Erythroblast (primary cell): ENCODE data around the gene SLC26A1.
A peak's percentile ranks its signal among the peaks of the same experiment; 100 is the strongest.

ENCODE experiments used
- DNase-seq, 2 experiments: peaks; one replicate each; lab custom pipeline; 2025; lab: John Stamatoyannopoulos, UW
- GATA1 ChIP-seq: IDR thresholded peaks from 2 replicates; pipeline ENCODE4 v1.6.1; 2011; ENCODE audit warnings: low read depth, mild to moderate bottlenecking, control low read depth, low read length, moderate library complexity
- POLR2A ChIP-seq: IDR thresholded peaks from 2 replicates; pipeline ENCODE4 v1.6.1; 2011; ENCODE audit warnings: mild to moderate bottlenecking, low read length

SLC26A1 gene

GRCh38 chr4:1033840-1034551, 40.8 kb upstream of the SLC26A1 start:
- TF ChIP-seq POLR2A: no peak
- TF ChIP-seq GATA1: no peak
- DNase-seq: no peak

GRCh38 chr4:1032861-1033260, 39.7 kb upstream of the SLC26A1 start:
- TF ChIP-seq GATA1 (no peak), POLR2A (no peak)
- no peak for DNase-seq

- TF ChIP-seq GATA1 (no peak), POLR2A (no peak)
- DNase-seq: no peak
These were observed 39.0 kb upstream of the SLC26A1 start for GRCh38 chr4:1031956-1032795.

- TF ChIP-seq GATA1: no peak
- no peak for TF ChIP-seq POLR2A
- no peak for DNase-seq
These were observed 38.1 kb upstream of the SLC26A1 start for GRCh38 chr4:1031346-1031745.

- no peak for DNase-seq
- TF ChIP-seq POLR2A (no peak), GATA1 (no peak)
These were observed 37.4 kb upstream of the SLC26A1 start for GRCh38 chr4:1030559-1030958.

GRCh38 chr4:1030031-1030430, 36.8 kb upstream of the SLC26A1 start:
- TF ChIP-seq POLR2A: no peak
- no peak for DNase-seq

GRCh38 chr4:1029529-1029928, 36.3 kb upstream of the SLC26A1 start:
- DNase-seq: no peak
- TF ChIP-seq POLR2A (peak; percentile 11), GATA1 (no peak)

GRCh38 chr4:1028574-1029220, 35.5 kb upstream of the SLC26A1 start:
- TF ChIP-seq POLR2A: no peak
- no peak for DNase-seq

- TF ChIP-seq POLR2A: no peak
- no peak for TF ChIP-seq GATA1
- no peak for DNase-seq
These were observed 34.7 kb upstream of the SLC26A1 start for GRCh38 chr4:1027915-1028238.

GRCh38 chr4:1027219-1027914, 34.2 kb upstream of the SLC26A1 start:
- no peak for DNase-seq
- TF ChIP-seq POLR2A (no peak), GATA1 (no peak)

GRCh38 chr4:1026115-1026514, 32.9 kb upstream of the SLC26A1 start:
- TF ChIP-seq GATA1: no peak
- TF ChIP-seq POLR2A: no peak
- peak; percentile 17 to 25 for DNase-seq

GRCh38 chr4:1024882-1025545, 31.8 kb upstream of the SLC26A1 start:
- TF ChIP-seq GATA1 (no peak), POLR2A (no peak)
- no peak for DNase-seq
